Neural cell (in vitro differentiated cells): ENCODE data around the gene SLC29A4.
"Not testable (repeated sequence)": the region's sequence is repeated elsewhere in the genome, so short reads cannot be mapped to it uniquely, and the experiment has no call there.

ENCODE experiments used
- EP300 ChIP-seq: fragments of 450-650 bp; conservative IDR thresholded peaks from 2 replicates; pipeline ENCODE4 v1.6.1; 2014; ENCODE audit warnings: antibody characterized with exemption, mild to moderate bottlenecking, moderate library complexity; ENCODE audit not compliant: poor library complexity, severe bottlenecking
- EZH2 ChIP-seq: fragments of 200-600, 300-800 bp; shearing (Covaris generic), sonication (generic); IDR thresholded peaks from 2 replicates; pipeline ENCODE4 v1.6.1; 2014; ENCODE audit warnings: antibody characterized with exemption, low read length, borderline replicate concordance, mild to moderate bottlenecking; ENCODE audit not compliant: insufficient read depth, poor library complexity, severe bottlenecking
- MXI1 ChIP-seq: fragments of 450-650 bp; conservative IDR thresholded peaks from 2 replicates; pipeline ENCODE4 v1.6.1; 2014; ENCODE audit warnings: antibody characterized with exemption, mild to moderate bottlenecking; ENCODE audit not compliant: poor library complexity, severe bottlenecking
- POLR2AphosphoS5 ChIP-seq: IDR thresholded peaks from 2 replicates; pipeline ENCODE4 v1.6.1; 2012
- RAD21 ChIP-seq: fragments of 450-650 bp; conservative IDR thresholded peaks from 2 replicates; pipeline ENCODE4 v1.6.1; 2014; ENCODE audit warnings: antibody characterized with exemption, mild to moderate bottlenecking, moderate library complexity
- TAF1 ChIP-seq: IDR thresholded peaks from 2 replicates; pipeline ENCODE4 v1.6.1; 2012; ENCODE audit warnings: low read depth
- TF ChIP-seq, protein P1 (sequence below): fragments of 450-650 bp; IDR thresholded peaks from 2 replicates; pipeline ENCODE4 v1.5.1; 2014; ENCODE audit warnings: antibody characterized with exemption, mild to moderate bottlenecking, moderate library complexity; ENCODE audit not compliant: poor library complexity, severe bottlenecking
- TF ChIP-seq, protein P2 (sequence below): IDR thresholded peaks from 2 replicates; pipeline ENCODE4 v1.6.1; 2012; ENCODE audit warnings: borderline replicate concordance

DNA sequence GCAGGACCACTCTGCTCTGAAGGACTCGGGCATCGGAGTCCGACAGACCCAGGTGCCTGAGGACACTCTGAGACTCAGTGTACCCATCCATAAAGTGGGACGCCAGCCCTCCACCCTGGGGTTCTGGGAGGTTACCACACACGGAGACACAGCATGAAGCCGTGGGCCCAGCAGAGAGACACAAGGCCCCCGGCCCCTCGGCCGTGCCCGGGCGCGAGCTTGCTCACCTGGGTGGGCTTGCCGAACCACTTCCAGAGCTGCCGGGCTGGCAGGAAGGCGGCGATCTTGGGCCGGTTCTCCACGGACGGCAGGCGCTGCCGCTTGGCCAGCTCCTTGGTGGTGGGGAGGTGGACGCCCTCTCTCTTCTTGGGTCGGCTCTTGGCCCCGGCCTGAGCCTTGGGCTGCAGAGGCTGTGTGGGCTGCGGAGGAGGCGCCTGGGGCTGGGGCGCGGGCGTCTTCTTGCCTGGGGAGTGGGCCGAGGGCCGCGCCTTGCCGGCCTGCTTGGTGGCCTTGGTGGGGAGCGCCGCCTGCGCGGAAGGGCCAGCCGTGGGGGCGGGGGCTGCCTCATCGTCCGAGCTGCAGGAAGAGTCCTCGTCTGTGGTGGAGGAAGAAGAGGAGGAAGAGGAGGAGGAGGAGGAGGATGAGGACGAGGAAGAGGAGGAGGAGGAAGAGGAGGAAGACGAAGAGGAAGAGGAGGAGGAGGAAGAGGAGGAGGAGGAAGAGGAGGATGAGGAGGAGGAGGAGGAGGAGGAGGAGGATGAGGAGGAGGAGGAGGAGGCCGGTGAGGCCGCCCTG is 29.7 kb downstream of the SLC29A4 start:
- TF ChIP-seq, protein P1, sequence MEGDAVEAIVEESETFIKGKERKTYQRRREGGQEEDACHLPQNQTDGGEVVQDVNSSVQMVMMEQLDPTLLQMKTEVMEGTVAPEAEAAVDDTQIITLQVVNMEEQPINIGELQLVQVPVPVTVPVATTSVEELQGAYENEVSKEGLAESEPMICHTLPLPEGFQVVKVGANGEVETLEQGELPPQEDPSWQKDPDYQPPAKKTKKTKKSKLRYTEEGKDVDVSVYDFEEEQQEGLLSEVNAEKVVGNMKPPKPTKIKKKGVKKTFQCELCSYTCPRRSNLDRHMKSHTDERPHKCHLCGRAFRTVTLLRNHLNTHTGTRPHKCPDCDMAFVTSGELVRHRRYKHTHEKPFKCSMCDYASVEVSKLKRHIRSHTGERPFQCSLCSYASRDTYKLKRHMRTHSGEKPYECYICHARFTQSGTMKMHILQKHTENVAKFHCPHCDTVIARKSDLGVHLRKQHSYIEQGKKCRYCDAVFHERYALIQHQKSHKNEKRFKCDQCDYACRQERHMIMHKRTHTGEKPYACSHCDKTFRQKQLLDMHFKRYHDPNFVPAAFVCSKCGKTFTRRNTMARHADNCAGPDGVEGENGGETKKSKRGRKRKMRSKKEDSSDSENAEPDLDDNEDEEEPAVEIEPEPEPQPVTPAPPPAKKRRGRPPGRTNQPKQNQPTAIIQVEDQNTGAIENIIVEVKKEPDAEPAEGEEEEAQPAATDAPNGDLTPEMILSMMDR = not testable (repeated sequence)
- TF ChIP-seq RAD21, POLR2AphosphoS5, EP300, EZH2, TAF1, MXI1: not testable (repeated sequence)
- TF ChIP-seq, protein P2, sequence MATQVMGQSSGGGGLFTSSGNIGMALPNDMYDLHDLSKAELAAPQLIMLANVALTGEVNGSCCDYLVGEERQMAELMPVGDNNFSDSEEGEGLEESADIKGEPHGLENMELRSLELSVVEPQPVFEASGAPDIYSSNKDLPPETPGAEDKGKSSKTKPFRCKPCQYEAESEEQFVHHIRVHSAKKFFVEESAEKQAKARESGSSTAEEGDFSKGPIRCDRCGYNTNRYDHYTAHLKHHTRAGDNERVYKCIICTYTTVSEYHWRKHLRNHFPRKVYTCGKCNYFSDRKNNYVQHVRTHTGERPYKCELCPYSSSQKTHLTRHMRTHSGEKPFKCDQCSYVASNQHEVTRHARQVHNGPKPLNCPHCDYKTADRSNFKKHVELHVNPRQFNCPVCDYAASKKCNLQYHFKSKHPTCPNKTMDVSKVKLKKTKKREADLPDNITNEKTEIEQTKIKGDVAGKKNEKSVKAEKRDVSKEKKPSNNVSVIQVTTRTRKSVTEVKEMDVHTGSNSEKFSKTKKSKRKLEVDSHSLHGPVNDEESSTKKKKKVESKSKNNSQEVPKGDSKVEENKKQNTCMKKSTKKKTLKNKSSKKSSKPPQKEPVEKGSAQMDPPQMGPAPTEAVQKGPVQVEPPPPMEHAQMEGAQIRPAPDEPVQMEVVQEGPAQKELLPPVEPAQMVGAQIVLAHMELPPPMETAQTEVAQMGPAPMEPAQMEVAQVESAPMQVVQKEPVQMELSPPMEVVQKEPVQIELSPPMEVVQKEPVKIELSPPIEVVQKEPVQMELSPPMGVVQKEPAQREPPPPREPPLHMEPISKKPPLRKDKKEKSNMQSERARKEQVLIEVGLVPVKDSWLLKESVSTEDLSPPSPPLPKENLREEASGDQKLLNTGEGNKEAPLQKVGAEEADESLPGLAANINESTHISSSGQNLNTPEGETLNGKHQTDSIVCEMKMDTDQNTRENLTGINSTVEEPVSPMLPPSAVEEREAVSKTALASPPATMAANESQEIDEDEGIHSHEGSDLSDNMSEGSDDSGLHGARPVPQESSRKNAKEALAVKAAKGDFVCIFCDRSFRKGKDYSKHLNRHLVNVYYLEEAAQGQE = not testable (repeated sequence)
